Measurements from ENCODE around the gene S1PR3.

- TF ChIP-seq CTCF (IDR thresholded peaks at IDR 0.05) = no peak
- no peak for TF ChIP-seq POLR2A (IDR thresholded peaks at IDR 0.05)
- no peak for TF ChIP-seq POLR2AphosphoS5 (IDR thresholded peaks at IDR 0.05)
Measured at GRCh38 chr9:88988796-88989641, 2.2 kb upstream of the S1PR3 start.
